Activated naive CD8-positive, alpha-beta T cell (primary cell): ENCODE results near the gene PRDX2.
"Not testable (repeated sequence)": the region's sequence is repeated elsewhere in the genome, so short reads cannot be mapped to it uniquely, and the experiment has no call there.

Experiments
- H3K27ac Mint-ChIP-seq: one replicate; pipeline ENCODE4 v1.8.0; 2021; ENCODE audit warnings: mixed read lengths
- H3K27me3 Mint-ChIP-seq: one replicate; pipeline ENCODE4 v1.8.0; 2021; ENCODE audit warnings: mixed read lengths
- H3K36me3 Mint-ChIP-seq: one replicate; pipeline ENCODE4 v1.8.0; 2021; ENCODE audit warnings: mixed read lengths
- H3K4me1 Mint-ChIP-seq: one replicate; pipeline ENCODE4 v1.8.0; 2021; ENCODE audit warnings: low read depth, mixed read lengths
- H3K4me3 Mint-ChIP-seq: one replicate; pipeline ENCODE4 v1.8.0; 2021; ENCODE audit warnings: mild to moderate bottlenecking, mixed read lengths
- H3K9me3 Mint-ChIP-seq: one replicate; pipeline ENCODE4 v1.8.0; 2021; ENCODE audit warnings: low read depth, mixed read lengths

Gene PRDX2

DNA sequence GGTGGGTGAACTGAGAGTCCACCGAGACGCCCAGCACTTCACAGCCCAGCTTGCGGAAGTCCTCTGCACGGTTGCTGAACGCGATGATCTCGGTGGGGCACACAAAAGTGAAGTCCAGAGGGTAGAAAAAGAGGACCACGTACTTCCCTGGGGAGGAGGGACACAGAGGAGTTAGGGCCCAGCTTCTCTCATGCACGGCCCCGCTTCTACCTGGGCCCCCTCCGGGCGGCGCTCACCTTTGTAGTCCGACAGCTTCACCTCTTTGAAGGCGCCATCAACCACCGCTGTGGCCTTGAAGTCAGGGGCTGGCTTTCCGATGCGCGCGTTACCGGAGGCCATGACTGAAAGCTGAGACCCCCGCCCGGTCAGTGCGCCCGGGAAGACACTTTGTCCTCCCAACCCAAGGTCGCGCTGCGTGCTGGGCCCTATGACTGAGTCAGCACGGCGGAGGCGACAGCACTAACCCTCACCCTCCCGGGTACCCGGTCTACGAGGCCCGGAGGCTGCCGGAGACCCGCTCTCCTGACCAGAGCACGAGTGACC is 606 bp downstream of the PRDX2 start:
- no peaks in the 10 kb centered on the region for H3K9me3 Mint-ChIP-seq
- H3K27me3 Mint-ChIP-seq, result no peaks in the 10 kb centered on the region
- peak overlapping the region; percentile 88 for H3K4me3 Mint-ChIP-seq
- H3K36me3 Mint-ChIP-seq, result no peaks in the 10 kb centered on the region
- peak overlapping the region; percentile 75 for H3K27ac Mint-ChIP-seq
- H3K4me1 Mint-ChIP-seq, result peaks cover 30% of the 10 kb centered on the region

DNA sequence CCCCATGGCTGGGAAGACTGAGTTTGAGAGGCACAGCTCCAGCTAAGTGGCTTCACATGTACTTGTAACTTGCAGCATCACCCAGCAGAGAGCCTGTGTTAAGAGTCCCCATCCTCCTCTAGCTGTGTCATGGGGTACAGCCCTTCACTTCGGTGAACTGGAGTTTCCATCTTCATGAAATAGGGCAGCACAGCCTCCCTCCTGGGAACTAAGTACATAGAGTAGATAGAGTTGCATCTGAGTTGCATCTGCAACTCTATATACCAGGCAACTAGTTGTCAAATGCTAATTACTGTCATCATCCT is 1.2 kb downstream of the PRDX2 start:
- Mint-ChIP-seq H3K36me3 (no peaks in the 10 kb centered on the region), H3K4me1 (peaks cover 34% of the 10 kb centered on the region), H3K9me3 (no peaks in the 10 kb centered on the region), H3K4me3 (peak overlapping the region; percentile 88), H3K27me3 (no peaks in the 10 kb centered on the region), H3K27ac (peak overlapping the region; percentile 75)

DNA sequence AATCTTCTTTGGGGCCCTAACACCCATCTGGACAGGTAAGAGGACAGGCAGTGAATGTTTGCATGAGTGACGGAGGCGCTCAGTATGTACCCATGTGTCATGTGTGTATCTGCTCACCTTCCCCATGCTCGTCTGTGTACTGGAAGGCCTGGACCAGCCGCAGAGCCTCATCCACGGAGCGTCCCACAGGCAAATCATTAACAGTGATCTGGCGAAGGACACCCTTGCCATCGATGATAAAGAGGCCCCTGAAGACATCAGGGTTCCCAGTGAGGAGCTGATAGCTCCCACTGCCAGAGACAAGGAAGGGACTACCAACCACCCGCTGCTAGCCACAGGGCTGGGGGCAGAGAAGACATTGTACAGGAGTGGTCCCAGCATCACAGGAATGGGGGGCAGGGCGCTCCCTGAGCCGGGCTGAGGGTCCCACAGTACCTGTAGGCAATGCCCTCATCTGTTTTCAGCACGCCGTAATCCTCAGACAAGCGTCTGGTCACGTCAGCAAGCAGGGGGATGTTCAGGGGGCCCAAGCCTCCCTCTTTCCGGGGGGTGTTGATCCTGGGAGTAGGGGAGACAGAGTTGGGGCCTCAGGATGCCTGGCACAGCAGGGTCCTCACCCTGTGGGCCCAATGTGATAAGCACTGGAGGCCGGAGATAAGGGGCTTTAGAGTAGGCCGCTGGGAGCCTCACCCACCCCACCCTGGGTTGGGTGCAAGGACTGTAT is 1.7 kb downstream of the PRDX2 start:
- no peak overlapping the region for H3K27ac Mint-ChIP-seq
- no peaks in the 10 kb centered on the region for H3K9me3 Mint-ChIP-seq
- peak overlapping the region; percentile 88 for H3K4me3 Mint-ChIP-seq
- no peaks in the 10 kb centered on the region for H3K27me3 Mint-ChIP-seq
- peaks cover 36% of the 10 kb centered on the region for H3K4me1 Mint-ChIP-seq
- no peaks in the 10 kb centered on the region for H3K36me3 Mint-ChIP-seq

DNA sequence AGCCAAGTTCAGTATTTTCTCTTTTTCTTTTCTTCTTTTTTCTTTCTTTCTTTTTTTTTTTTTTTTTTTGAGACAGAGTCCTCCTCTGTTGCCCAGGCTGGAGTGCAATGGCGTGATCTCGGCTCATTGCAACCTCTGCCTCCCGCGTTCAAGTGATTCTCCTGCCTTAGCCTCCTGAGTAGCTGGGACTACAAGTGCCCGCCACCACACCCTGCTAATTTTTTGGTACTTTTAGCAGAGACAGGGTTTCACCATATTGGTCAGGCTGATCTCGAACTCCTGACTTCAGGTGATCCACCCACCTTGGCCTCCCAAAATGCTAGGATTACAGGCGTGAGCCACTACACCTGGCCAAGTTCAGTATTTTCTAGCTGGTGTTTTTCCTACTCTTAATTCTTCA is 4.0 kb downstream of the PRDX2 start:
- H3K4me1 Mint-ChIP-seq, result peaks cover 42% of the 10 kb centered on the region
- not testable (repeated sequence) for H3K27ac Mint-ChIP-seq, H3K9me3 Mint-ChIP-seq, H3K4me3 Mint-ChIP-seq, H3K27me3 Mint-ChIP-seq, H3K36me3 Mint-ChIP-seq

DNA sequence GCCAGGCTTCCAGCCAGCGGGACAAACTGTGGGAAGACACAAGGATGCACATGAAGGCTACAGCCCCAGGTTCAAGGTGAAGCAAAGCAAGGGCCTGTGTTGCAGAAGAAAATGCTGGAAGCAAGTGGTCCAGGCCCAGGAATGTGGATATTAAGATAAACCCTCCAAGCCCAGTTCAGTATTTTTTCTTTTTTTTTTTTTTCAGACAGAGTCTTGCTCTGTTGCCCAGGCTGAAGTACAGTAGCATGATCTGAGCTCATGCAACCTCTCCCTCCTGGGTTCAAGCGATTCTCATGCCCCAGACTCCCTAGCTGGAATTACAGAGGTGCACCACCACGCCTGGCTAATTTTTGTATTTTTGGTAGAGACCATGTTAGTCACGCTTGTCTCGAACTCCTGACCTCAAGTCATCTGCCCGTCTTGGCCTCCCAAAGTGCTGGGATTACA is 4.4 kb downstream of the PRDX2 start:
- H3K27ac Mint-ChIP-seq, result no peak overlapping the region
- H3K36me3 Mint-ChIP-seq, result no peaks in the 10 kb centered on the region
- H3K4me1 Mint-ChIP-seq, result peaks cover 38% of the 10 kb centered on the region
- H3K4me3 Mint-ChIP-seq, result no peak overlapping the region
- H3K27me3 Mint-ChIP-seq, result no peaks in the 10 kb centered on the region
- no peaks in the 10 kb centered on the region for H3K9me3 Mint-ChIP-seq

DNA sequence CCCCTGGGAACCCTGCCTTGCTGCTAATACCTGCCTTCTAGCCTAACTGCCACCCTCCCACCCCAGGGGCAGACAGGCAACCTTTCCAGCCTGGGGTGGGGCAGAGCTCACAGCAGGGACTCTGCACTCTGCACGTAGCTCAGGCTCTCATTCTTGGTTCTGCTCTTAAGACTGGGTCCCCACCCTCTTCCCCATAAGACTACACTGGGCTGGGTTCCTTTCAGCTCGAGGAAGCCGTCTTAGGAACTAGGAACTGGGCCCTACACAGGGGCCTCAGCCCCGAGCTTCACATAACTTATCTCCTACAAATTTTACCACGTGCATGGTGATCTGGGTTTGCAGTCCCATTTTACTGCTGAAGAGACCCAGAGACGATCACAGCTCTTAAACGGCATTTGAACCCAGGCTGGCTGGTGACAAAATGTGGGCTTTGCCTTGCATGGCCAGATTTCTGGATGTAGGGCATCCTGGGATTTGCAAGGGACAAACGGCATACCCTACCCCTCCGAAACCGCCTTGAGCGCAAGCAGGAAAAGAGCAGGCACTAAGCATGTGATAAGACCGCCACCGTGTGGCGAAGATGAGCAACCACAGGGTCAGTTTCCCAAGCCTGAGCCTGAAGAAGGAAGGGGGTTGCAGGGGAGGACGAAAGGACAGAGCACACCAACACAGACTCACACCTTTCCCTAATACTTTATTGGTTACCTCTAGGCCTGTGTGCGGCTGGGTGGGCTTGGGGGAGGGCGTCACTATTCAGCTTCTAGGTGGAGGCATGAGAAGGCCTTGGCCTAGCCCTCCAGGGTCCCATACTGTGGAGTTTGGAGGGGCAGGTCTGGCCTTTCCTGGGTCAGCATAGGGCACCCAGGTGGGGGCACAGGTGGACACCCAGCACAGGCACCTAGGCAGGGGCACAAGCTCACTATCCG is 5.2 kb downstream of the PRDX2 start:
- H3K4me1 Mint-ChIP-seq, result peaks cover 36% of the 10 kb centered on the region
- H3K27me3 Mint-ChIP-seq, result no peaks in the 10 kb centered on the region
- no peaks in the 10 kb centered on the region for H3K36me3 Mint-ChIP-seq
- no peaks in the 10 kb centered on the region for H3K9me3 Mint-ChIP-seq
- peak overlapping the region; percentile 85 for H3K27ac Mint-ChIP-seq
- peak overlapping the region; percentile 79 for H3K4me3 Mint-ChIP-seq

DNA sequence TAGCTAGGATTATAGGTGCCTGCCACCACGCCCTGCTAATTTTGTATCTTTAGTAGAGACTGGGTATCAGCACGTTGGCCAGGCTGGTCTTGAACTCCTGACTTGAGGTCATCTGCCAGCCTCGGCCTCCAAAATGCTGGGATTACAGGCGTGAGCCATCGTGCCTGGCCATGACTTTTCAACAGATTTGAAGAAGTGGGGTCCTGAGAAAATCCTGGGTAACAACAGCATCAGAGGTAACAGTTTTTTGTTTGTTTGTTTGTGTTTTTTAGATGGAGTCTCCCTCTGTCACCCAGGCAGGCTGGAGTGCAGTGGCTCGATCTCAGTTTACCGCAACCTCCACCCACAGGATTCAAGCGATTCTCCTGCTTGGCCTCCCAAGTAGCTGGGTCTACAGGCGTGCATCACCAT is 6.6 kb downstream of the PRDX2 start:
- H3K27ac Mint-ChIP-seq, result peak overlapping the region; percentile 93

DNA sequence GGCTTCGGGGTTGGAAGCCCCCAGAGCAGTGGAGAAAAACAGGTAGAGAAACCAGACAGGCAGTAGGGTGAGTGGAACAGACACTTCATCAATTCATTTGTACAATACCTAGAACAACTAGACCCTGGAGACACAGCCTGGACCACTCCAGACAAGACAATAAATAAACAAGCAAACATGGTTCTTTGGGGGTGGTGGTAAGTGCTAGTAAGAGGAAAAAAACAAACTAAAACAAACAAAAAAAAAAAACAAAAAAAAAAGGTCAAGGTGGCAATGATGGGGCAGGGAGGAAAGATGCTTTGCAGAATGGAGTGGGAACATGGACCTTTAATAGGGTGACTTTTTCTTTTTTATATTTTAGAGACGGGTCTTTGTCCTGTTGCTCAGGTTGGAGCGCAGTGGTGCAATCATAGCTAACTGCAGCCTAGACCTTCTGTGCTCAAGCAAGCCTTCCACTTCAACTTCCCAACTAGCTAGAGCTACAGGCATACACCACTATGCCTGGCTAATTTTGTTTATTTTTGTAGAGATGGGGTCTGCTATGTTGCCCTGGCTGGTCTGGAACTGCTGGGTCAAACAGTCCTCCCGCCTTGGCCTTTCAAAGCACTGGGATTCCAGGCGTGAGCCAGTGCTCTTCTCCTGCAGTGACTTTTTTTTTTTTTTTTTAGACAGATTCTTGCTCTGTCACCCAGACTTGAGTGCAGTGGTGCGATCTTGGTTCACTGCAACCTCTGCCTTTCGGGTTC is 7.2 kb downstream of the PRDX2 start:
- H3K36me3 Mint-ChIP-seq, result no peaks in the 10 kb centered on the region
- no peaks in the 10 kb centered on the region for H3K9me3 Mint-ChIP-seq
- H3K4me3 Mint-ChIP-seq, result peak overlapping the region; percentile 86
- peaks cover 34% of the 10 kb centered on the region for H3K4me1 Mint-ChIP-seq
- no peaks in the 10 kb centered on the region for H3K27me3 Mint-ChIP-seq
- peak overlapping the region; percentile 93 for H3K27ac Mint-ChIP-seq

More for the DNA sequence above, 6.6 kb downstream of the PRDX2 start:
- Mint-ChIP-seq H3K27me3 (no peaks in the 10 kb centered on the region), H3K4me1 (peaks cover 37% of the 10 kb centered on the region), H3K4me3 (peak overlapping the region; percentile 86), H3K36me3 (no peaks in the 10 kb centered on the region), H3K9me3 (no peaks in the 10 kb centered on the region)

DNA sequence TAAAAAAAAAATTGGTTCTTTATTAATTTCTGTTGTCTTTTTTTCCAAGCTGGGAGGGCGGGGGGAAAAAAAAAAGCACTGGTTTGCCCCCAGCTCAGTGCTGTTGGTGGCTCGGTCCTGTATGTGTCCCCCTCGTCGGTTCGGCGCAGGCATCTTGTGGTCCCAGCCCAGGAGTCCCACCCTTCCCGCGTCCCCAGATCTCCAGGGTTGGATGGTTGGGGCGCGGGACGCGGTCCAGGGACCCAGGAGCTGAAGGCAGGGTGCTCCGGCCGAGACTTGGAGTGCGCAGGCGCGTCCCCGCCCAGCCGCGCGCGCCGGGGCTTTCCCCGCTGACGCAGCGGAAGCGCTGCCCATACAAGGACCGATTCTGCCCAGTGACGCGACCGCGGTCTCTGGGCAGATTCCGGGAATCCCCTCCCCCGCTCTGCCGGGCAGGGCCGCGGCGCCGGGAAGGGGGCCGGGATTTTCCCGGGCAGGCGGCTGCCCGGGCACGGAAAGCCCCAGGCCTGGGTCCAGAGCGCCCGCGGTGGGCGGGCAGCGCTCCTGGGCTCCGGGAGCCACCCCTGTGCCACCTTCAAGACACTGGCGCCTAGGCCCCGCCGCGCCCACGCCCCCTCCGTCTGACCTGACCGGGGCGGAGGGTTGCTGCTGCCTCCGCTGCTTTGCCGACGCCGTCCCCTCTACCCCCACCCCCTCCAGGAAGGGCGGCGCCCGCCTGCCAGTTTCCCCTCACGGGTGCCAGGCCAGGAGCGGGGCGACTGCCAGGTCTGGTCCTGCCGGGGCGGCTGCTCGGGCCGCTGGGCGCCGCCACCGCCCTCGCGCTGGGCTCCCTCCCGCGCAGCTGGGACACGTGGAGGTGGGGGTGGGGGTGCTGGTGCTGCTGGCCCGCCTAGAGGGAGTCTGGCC is 8.1 kb downstream of the PRDX2 start:
- peaks cover 41% of the 10 kb centered on the region for H3K4me1 Mint-ChIP-seq
- H3K27ac Mint-ChIP-seq, result peak overlapping the region; percentile 97
- no peaks in the 10 kb centered on the region for H3K36me3 Mint-ChIP-seq
- H3K4me3 Mint-ChIP-seq, result peak overlapping the region; percentile 95
- no peaks in the 10 kb centered on the region for H3K9me3 Mint-ChIP-seq
- H3K27me3 Mint-ChIP-seq, result no peaks in the 10 kb centered on the region

DNA sequence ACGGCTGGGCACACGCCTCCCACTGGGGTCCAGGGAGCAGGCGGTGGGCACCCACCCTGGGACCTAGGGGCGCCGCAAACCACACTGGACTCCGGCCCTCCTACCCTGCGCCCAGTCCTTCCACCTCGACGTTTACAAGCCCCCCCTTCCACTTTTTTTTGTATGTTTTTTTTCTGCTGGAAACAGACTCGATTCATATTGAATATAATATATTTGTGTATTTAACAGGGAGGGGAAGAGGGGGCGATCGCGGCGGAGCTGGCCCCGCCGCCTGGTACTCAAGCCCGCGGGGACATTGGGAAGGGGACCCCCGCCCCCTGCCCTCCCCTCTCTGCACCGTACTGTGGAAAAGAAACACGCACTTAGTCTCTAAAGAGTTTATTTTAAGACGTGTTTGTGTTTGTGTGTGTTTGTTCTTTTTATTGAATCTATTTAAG is 8.7 kb downstream of the PRDX2 start:
- H3K4me1 Mint-ChIP-seq, result peaks cover 41% of the 10 kb centered on the region
- no peaks in the 10 kb centered on the region for H3K36me3 Mint-ChIP-seq
- H3K9me3 Mint-ChIP-seq, result no peaks in the 10 kb centered on the region
- H3K4me3 Mint-ChIP-seq, result peak overlapping the region; percentile 95
- H3K27ac Mint-ChIP-seq, result peak overlapping the region; percentile 97
- H3K27me3 Mint-ChIP-seq, result no peaks in the 10 kb centered on the region

DNA sequence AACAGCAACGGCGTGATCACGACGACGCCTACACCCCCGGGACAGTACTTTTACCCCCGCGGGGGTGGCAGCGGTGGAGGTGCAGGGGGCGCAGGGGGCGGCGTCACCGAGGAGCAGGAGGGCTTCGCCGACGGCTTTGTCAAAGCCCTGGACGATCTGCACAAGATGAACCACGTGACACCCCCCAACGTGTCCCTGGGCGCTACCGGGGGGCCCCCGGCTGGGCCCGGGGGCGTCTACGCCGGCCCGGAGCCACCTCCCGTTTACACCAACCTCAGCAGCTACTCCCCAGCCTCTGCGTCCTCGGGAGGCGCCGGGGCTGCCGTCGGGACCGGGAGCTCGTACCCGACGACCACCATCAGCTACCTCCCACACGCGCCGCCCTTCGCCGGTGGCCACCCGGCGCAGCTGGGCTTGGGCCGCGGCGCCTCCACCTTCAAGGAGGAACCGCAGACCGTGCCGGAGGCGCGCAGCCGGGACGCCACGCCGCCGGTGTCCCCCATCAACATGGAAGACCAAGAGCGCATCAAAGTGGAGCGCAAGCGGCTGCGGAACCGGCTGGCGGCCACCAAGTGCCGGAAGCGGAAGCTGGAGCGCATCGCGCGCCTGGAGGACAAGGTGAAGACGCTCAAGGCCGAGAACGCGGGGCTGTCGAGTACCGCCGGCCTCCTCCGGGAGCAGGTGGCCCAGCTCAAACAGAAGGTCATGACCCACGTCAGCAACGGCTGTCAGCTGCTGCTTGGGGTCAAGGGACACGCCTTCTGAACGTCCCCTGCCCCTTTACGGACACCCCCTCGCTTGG is 9.3 kb downstream of the PRDX2 start:
- Mint-ChIP-seq H3K36me3 (no peaks in the 10 kb centered on the region), H3K27me3 (no peaks in the 10 kb centered on the region), H3K4me1 (peaks cover 41% of the 10 kb centered on the region)

DNA sequence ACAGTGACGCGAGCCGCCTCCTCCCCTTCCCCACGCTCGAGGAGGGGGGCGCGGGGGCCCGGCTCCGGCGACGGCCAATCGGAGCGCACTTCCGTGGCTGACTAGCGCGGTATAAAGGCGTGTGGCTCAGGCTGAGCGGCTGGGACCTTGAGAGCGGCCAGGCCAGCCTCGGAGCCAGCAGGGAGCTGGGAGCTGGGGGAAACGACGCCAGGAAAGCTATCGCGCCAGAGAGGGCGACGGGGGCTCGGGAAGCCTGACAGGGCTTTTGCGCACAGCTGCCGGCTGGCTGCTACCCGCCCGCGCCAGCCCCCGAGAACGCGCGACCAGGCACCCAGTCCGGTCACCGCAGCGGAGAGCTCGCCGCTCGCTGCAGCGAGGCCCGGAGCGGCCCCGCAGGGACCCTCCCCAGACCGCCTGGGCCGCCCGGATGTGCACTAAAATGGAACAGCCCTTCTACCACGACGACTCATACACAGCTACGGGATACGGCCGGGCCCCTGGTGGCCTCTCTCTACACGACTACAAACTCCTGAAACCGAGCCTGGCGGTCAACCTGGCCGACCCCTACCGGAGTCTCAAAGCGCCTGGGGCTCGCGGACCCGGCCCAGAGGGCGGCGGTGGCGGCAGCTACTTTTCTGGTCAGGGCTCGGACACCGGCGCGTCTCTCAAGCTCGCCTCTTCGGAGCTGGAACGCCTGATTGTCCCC is 10.1 kb downstream of the PRDX2 start, which contains the start of gene JUNB:
Gene JUNB (plus strand): TSS at position 142 of the 706 bp plus-strand sequence. CDS start 286 bp downstream, at position 428.
- no peaks in the 10 kb centered on the region for H3K36me3 Mint-ChIP-seq
- no peaks in the 10 kb centered on the region for H3K27me3 Mint-ChIP-seq
- H3K9me3 Mint-ChIP-seq, result no peaks in the 10 kb centered on the region
- H3K4me3 Mint-ChIP-seq, result peak within 1 kb of the TSS; percentile 95
- H3K4me1 Mint-ChIP-seq, result peaks cover 42% of the 10 kb centered on the region
- peak within 1 kb of the TSS; percentile 97 for H3K27ac Mint-ChIP-seq

More for the DNA sequence above, 9.3 kb downstream of the PRDX2 start:
- Mint-ChIP-seq H3K9me3 (no peaks in the 10 kb centered on the region), H3K4me3 (peak overlapping the region; percentile 95), H3K27ac (peak overlapping the region; percentile 97)
